ENCODE measurements around the gene ARID5B.

ARID5B gene

DNA sequence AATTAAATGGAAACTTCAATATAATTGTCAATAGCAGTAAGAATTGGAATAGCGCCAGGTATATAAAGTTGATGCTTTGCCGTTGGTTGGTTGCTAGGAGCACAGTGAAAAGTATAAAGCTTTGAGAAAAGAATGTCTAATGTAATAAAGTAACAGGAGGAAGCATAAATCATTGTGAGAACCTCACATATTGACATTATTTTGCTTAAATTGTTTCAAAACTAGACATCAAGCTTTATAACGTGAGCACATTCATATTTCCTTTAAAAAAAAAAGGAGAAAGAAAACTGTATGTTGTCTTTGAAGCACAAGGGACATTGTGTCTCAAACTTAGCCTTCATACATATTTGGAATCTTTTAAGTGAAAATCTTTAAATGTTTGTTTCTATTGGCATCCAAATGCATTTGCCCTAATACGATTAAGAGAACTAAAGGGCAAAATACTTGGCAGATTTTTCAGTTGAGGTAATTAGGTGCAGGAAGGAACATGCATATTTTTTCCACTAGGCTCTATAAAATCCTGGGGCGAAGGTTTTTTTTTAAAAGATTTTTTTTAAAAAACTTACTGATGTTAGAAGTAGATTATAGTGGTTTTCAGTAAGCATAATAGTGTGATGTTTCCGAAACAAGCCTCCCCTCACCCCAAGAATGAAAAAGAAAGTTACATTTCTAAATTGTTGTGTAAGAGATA is 92.4 kb downstream of the ARID5B start:
- Histone ChIP-seq H3K9me3 (ENCODE audit: control insufficient read depth, low read length) (no peaks in the 10 kb centered on the region), H3K27me3 (ENCODE audit: control insufficient read depth, insufficient read depth, low read length) (no peaks in the 10 kb centered on the region), H3K4me3 (ENCODE audit: low read length) (no peak overlapping the region), H3K9ac (ENCODE audit: low read length) (no peak overlapping the region), H3K4me1 (ENCODE audit: control insufficient read depth, insufficient read depth, low read length) (peaks cover 29% of the 10 kb centered on the region), H3K36me3 (ENCODE audit: control insufficient read depth, insufficient read depth, low read length) (no peaks in the 10 kb centered on the region)

DNA sequence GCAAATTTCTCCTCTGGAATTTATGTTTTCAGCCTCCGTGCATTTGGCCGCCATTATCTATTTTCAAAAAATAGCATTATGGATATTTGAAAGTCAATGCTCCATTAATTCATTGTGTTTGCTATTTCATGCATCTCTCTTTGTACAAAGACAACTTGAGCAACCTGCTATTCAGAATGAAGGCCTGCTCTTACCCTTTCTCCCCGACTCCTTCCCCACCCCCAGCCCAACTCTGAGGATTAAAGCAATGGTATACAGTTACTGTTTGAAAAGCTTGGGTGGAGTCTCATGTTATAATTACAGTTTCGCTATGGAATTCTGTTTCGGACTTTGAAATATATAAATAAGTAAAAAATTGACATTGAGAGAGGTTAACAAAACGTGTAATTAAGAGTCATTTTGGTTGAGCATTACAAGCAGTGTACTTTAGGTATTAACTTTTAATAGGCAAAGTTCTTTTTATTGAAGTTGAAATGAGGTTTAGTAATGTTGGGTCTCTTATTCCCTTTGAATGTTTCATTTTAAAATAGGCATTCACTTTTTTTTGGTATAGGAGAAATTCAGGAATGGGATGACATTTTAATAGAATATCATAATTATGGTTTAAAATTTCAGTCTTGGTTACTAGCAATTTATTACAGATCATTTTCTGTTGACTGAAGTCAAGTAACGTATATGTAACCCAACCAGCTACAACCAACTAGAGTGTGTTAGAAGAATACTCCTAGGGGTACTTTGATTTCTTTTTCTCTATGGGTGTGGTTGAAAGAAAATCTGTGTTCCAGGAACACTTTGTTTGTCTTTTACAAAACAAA is 93.1 kb downstream of the ARID5B start:
- peak overlapping the region; percentile 3 for H3K9ac ChIP-seq (ENCODE audit: low read length)
- H3K36me3 ChIP-seq (ENCODE audit: control insufficient read depth, insufficient read depth, low read length): no peaks in the 10 kb centered on the region
- H3K9me3 ChIP-seq (ENCODE audit: control insufficient read depth, low read length): no peaks in the 10 kb centered on the region
- H3K4me1 ChIP-seq (ENCODE audit: control insufficient read depth, insufficient read depth, low read length): peaks cover 29% of the 10 kb centered on the region
- no peaks in the 10 kb centered on the region for H3K27me3 ChIP-seq (ENCODE audit: control insufficient read depth, insufficient read depth, low read length)
- no peak overlapping the region for H3K4me3 ChIP-seq (ENCODE audit: low read length)

DNA sequence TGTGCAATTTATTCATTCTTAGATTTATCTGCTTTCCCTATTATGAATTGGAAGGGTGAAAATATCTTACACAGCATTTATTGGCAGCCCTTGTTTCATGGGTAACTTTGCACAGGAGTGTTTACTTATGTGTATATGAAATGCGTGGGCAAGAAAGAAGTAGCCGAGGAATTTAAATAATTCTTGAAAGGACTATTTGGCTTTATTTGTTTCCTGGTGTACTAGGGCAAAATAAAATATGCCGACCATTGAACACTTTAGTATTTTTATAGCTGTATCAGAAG is 93.7 kb downstream of the ARID5B start:
- no peaks in the 10 kb centered on the region for H3K36me3 ChIP-seq (ENCODE audit: control insufficient read depth, insufficient read depth, low read length)
- peaks cover 29% of the 10 kb centered on the region for H3K4me1 ChIP-seq (ENCODE audit: control insufficient read depth, insufficient read depth, low read length)
- H3K27me3 ChIP-seq (ENCODE audit: control insufficient read depth, insufficient read depth, low read length): no peaks in the 10 kb centered on the region
- H3K9me3 ChIP-seq (ENCODE audit: control insufficient read depth, low read length): no peaks in the 10 kb centered on the region
- peak overlapping the region; percentile 3 for H3K9ac ChIP-seq (ENCODE audit: low read length)
- H3K4me3 ChIP-seq (ENCODE audit: low read length): no peak overlapping the region

DNA sequence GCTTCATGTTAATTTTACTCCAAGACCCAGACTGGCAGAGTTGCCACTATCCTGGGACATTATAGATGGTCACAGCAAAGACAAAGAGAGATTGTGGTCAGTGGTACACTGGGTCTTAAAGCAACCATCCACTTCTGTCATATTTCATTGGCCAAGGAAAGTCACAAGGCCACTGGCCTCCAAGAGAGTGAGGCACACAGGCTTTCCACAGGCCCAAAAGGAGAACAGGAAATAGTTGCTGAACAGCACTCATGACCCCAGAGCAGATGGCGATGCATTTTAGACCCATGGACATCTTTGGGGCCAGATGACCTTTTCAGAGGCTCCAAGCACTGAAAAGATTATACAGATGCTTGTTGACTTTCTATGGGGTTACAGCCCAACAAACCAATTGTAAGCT is 97.4 kb downstream of the ARID5B start:
- no peaks in the 10 kb centered on the region for H3K36me3 ChIP-seq (ENCODE audit: control insufficient read depth, insufficient read depth, low read length)
- no peaks in the 10 kb centered on the region for H3K9me3 ChIP-seq (ENCODE audit: control insufficient read depth, low read length)
- H3K9ac ChIP-seq (ENCODE audit: low read length): no peak overlapping the region
- peaks cover 17% of the 10 kb centered on the region for H3K4me1 ChIP-seq (ENCODE audit: control insufficient read depth, insufficient read depth, low read length)
- H3K27me3 ChIP-seq (ENCODE audit: control insufficient read depth, insufficient read depth, low read length): no peaks in the 10 kb centered on the region
- no peak overlapping the region for H3K4me3 ChIP-seq (ENCODE audit: low read length)

DNA sequence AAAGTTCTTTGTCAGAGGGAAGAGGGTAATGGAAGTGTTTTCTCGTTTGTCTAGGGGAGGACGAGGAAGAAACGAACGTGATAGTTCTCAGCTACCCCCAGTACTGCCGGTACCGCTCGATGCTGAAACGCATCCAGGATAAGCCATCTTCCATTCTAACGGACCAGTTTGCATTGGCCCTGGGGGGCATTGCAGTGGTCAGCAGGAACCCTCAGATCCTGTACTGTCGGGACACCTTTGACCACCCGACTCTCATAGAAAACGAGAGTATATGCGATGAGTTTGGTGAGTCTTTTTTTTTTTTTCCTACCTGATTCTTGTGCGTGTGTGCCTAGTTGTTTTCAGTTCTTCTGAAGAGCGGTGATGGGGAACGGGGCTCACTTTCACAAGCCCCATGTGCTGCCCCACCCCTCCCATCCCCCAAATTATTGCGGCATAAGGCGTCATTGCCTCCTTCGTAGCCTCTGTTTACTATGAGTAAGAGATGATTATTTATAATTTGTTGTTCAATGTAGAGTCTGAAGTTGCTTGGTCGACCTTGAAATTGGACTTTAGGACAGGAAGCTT is 98.6 kb downstream of the ARID5B start:
- H3K9ac ChIP-seq (ENCODE audit: low read length): no peak overlapping the region
- no peak overlapping the region for H3K4me3 ChIP-seq (ENCODE audit: low read length)
- H3K9me3 ChIP-seq (ENCODE audit: control insufficient read depth, low read length): no peaks in the 10 kb centered on the region
- H3K4me1 ChIP-seq (ENCODE audit: control insufficient read depth, insufficient read depth, low read length): peaks cover 8% of the 10 kb centered on the region
- no peaks in the 10 kb centered on the region for H3K36me3 ChIP-seq (ENCODE audit: control insufficient read depth, insufficient read depth, low read length)
- no peaks in the 10 kb centered on the region for H3K27me3 ChIP-seq (ENCODE audit: control insufficient read depth, insufficient read depth, low read length)

DNA sequence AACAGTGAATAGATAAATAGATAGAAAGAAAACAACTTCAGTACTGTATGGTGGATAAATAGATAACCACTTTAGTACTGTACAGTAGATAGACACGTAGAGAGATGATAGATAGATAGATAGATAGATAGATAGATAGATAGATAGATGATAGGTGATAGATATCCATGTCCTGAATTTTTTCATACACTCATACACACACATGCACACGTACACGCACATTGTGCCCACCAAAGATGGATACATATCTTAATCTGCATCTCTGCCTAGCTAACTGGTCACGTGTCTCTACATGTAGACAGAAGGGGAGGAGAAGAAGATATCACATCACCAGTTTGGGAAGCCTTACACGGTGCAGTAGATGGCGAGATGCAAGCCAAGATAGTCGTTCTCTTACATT is 99.2 kb downstream of the ARID5B start:
- no peaks in the 10 kb centered on the region for H3K27me3 ChIP-seq (ENCODE audit: control insufficient read depth, insufficient read depth, low read length)
- H3K4me3 ChIP-seq (ENCODE audit: low read length): no peak overlapping the region
- no peaks in the 10 kb centered on the region for H3K9me3 ChIP-seq (ENCODE audit: control insufficient read depth, low read length)
- peaks cover 3% of the 10 kb centered on the region for H3K4me1 ChIP-seq (ENCODE audit: control insufficient read depth, insufficient read depth, low read length)
- H3K9ac ChIP-seq (ENCODE audit: low read length): no peak overlapping the region
- H3K36me3 ChIP-seq (ENCODE audit: control insufficient read depth, insufficient read depth, low read length): no peaks in the 10 kb centered on the region

DNA sequence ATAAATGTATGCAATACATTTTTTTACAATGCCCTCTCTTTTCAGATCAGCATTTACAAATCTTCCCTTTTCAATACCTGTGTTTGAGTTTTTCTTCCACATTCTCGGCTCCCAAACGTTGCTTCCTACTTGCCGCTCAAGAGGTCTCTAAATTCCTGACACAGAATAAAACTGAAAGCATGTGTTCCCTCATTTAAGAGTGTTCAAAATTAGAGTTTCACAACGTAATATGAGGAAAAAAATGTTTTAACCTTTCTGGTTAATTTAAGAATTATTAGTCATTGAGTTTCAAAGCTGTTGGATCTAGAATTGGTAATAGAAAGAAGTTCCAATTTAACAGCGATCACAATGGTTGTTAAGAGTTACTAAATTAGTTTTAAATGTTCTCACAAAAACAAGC is 100.4 kb downstream of the ARID5B start:
- Histone ChIP-seq H3K9ac (ENCODE audit: low read length) (no peak overlapping the region), H3K27me3 (ENCODE audit: control insufficient read depth, insufficient read depth, low read length) (no peaks in the 10 kb centered on the region), H3K9me3 (ENCODE audit: control insufficient read depth, low read length) (no peaks in the 10 kb centered on the region), H3K4me1 (ENCODE audit: control insufficient read depth, insufficient read depth, low read length) (no peaks in the 10 kb centered on the region), H3K36me3 (ENCODE audit: control insufficient read depth, insufficient read depth, low read length) (no peaks in the 10 kb centered on the region), H3K4me3 (ENCODE audit: low read length) (no peak overlapping the region)

DNA sequence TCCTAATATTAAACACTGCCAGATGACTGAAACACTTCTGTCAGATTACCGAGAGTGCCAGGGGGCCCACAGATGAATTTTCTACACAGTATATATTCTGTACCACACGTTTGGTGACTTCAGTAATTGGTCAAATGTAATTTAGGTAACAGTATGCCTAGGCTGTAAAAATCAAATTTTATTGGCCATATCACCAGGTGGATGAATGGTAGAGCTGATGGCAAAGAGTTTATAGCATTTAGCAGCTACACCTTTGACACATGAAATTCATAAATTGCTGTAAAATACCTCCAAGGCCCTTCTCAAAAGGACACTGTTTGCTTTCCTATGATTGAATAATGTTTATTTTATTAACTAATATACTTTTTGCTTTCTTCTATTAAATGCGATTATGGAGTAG is 101.3 kb downstream of the ARID5B start:
- Histone ChIP-seq H3K9me3 (ENCODE audit: control insufficient read depth, low read length) (no peaks in the 10 kb centered on the region), H3K9ac (ENCODE audit: low read length) (no peak overlapping the region)

DNA sequence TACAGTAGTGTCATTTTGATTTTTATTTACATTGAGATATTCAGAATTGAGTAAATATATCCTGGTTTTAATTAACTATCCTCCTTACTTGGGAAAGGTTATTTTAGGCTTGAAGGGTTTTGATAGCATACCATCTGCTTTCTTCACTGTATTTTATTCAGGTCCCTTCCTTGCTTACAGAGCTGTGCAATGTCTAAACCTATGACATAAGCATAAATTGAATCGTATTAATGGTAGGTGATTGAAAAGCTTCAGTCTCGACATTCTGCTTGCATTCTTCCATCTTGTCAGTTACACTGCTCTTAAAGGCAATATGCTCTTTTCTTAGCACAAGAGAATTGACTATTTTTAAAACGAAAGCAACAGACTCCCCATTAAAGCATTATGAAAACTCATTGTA is 102.5 kb downstream of the ARID5B start:
- Histone ChIP-seq H3K9ac (ENCODE audit: low read length) (no peak overlapping the region), H3K27me3 (ENCODE audit: control insufficient read depth, insufficient read depth, low read length) (no peaks in the 10 kb centered on the region), H3K36me3 (ENCODE audit: control insufficient read depth, insufficient read depth, low read length) (no peaks in the 10 kb centered on the region), H3K4me3 (ENCODE audit: low read length) (no peak overlapping the region), H3K4me1 (ENCODE audit: control insufficient read depth, insufficient read depth, low read length) (no peaks in the 10 kb centered on the region), H3K9me3 (ENCODE audit: control insufficient read depth, low read length) (no peaks in the 10 kb centered on the region)

More for the DNA sequence above, 101.3 kb downstream of the ARID5B start:
- H3K36me3 ChIP-seq (ENCODE audit: control insufficient read depth, insufficient read depth, low read length): no peaks in the 10 kb centered on the region
- H3K4me1 ChIP-seq (ENCODE audit: control insufficient read depth, insufficient read depth, low read length): no peaks in the 10 kb centered on the region
- no peaks in the 10 kb centered on the region for H3K27me3 ChIP-seq (ENCODE audit: control insufficient read depth, insufficient read depth, low read length)
- no peak overlapping the region for H3K4me3 ChIP-seq (ENCODE audit: low read length)

DNA sequence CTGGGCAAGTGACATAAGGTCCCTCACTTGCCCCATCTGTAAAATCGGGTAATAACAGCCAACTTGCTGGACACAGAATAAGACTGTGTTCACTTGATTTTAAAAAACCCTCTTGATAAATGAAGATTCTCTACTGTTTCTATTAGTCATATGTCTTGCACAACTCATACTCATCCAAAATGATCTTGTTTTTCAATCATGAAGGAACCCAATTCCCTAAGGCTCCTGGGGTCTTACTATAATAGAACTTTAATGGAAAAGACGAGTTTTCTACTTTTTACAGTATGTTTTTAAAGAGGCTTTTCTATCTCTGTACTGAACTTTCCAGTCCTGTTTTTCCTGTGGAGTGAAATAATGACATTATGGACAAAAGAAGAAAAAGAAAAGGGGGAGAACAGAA is 103.8 kb downstream of the ARID5B start:
- no peaks in the 10 kb centered on the region for H3K27me3 ChIP-seq (ENCODE audit: control insufficient read depth, insufficient read depth, low read length)
- no peak overlapping the region for H3K4me3 ChIP-seq (ENCODE audit: low read length)
- no peak overlapping the region for H3K9ac ChIP-seq (ENCODE audit: low read length)
- no peaks in the 10 kb centered on the region for H3K36me3 ChIP-seq (ENCODE audit: control insufficient read depth, insufficient read depth, low read length)
- H3K9me3 ChIP-seq (ENCODE audit: control insufficient read depth, low read length): no peaks in the 10 kb centered on the region
- H3K4me1 ChIP-seq (ENCODE audit: control insufficient read depth, insufficient read depth, low read length): no peaks in the 10 kb centered on the region

DNA sequence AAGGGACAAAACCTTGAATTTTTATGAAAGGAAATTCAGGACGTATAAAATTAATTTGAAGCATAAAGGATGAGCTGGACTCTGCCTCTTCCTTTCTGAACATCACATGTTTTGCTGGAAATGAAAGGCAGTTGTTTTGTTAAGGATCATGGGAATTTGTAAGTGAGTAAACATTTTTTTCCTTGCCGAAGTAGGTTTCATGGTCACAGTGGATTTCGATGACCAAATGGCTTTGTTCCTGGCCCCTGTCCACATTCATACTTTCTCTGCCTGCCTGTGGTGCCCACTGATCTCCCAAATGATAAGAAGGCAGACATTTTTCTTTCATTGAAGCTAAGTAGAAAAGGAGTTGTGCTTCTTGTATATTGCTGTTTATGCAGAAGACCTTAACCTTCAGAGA is 104.2 kb downstream of the ARID5B start:
- no peaks in the 10 kb centered on the region for H3K4me1 ChIP-seq (ENCODE audit: control insufficient read depth, insufficient read depth, low read length)
- no peaks in the 10 kb centered on the region for H3K9me3 ChIP-seq (ENCODE audit: control insufficient read depth, low read length)
- no peak overlapping the region for H3K9ac ChIP-seq (ENCODE audit: low read length)
- no peaks in the 10 kb centered on the region for H3K36me3 ChIP-seq (ENCODE audit: control insufficient read depth, insufficient read depth, low read length)
- H3K27me3 ChIP-seq (ENCODE audit: control insufficient read depth, insufficient read depth, low read length): no peaks in the 10 kb centered on the region
- H3K4me3 ChIP-seq (ENCODE audit: low read length): no peak overlapping the region

DNA sequence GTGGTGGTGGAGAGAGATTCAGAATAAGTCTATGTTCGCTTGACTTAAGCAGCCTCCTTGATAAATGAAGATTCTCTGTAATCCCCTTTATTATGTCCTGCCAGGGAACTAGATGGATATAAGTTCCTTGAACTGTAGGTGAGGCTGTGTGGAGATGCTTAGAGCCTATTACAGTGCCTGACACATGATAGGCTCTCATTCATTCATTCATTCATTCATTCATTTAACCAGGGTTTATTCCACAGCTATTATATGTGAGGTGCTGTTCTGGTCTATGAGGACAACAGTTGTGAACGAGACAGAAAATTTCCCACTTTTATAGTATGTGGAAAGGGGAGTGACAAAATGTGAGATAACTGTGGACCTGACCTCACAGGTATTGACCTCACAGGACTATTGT is 105.6 kb downstream of the ARID5B start:
- H3K4me3 ChIP-seq (ENCODE audit: low read length): no peak overlapping the region
- no peak overlapping the region for H3K9ac ChIP-seq (ENCODE audit: low read length)
- no peaks in the 10 kb centered on the region for H3K9me3 ChIP-seq (ENCODE audit: control insufficient read depth, low read length)
- H3K27me3 ChIP-seq (ENCODE audit: control insufficient read depth, insufficient read depth, low read length): no peaks in the 10 kb centered on the region
- H3K36me3 ChIP-seq (ENCODE audit: control insufficient read depth, insufficient read depth, low read length): no peaks in the 10 kb centered on the region
- peaks cover 4% of the 10 kb centered on the region for H3K4me1 ChIP-seq (ENCODE audit: control insufficient read depth, insufficient read depth, low read length)

Data from mucosa of stomach (tissue), 1 donor.